ENCODE measurements around the gene PPM1F.
"Not testable (repeated sequence)": the region's sequence is repeated elsewhere in the genome, so short reads cannot be mapped to it uniquely, and the experiment has no call there.

DNA sequence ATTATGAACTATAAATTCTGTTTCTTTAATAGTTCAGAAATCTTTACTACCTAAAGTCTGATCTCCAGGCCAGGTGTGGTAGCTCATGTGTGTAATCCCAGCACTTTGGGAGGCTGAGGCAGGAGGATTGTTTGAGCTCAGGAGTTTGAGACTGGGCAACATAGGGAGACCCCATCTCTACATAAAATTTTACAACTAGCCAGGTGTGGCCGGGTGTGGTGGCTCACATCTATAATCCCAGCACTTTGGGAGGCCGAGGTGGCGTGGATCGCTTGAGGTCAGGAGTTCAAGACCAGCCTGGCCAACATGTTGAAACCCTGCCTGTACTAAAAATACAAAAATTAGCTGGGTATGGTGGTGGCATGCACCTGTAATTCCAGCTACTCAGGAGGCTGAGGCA lies 79.9 kb downstream of the PPM1F start:
- not testable (repeated sequence) for TF ChIP-seq CTCF, POLR2A (IDR thresholded peaks at IDR 0.05)

All from Peyer's patch (tissue), 4 donors.